ENCODE measurements around the gene GRK5.

The GRK5 gene

GRCh38 chr10:119207366-119207666 lies at the start of gene GRK5:
Gene GRK5 (plus strand): TSS chr10:119207571. CDS start chr10:119207918, 347 bp downstream.
- Mint-ChIP-seq H3K27me3 (peaks cover 17% of the 10 kb centered on the region), H3K27ac (peak within 1 kb of the TSS; percentile 89), H3K4me3 (peak within 1 kb of the TSS; percentile 85), H3K4me1 (ENCODE audit: low read depth) (peaks cover 31% of the 10 kb centered on the region), H3K9me3 (no peaks in the 10 kb centered on the region), H3K36me3 (ENCODE audit: low read depth) (peaks cover 6% of the 10 kb centered on the region)
- intact Hi-C loops (cut with micrococcal nuclease): loop anchor here (5.0 kb wide), 1 partner anchor 390 kb away; the partner anchor contains the start of gene TIAL1

- Mint-ChIP-seq H3K36me3 (ENCODE audit: low read depth) (peaks cover 91% of the 10 kb centered on the region), H3K4me1 (ENCODE audit: low read depth) (peaks cover 18% of the 10 kb centered on the region), H3K27ac (no peak overlapping the region), H3K4me3 (no peak overlapping the region), H3K9me3 (no peaks in the 10 kb centered on the region), H3K27me3 (no peaks in the 10 kb centered on the region)
- intact Hi-C loops (cut with micrococcal nuclease): no loop called here
These were observed 48.0 kb upstream of the GRK5 start for GRCh38 chr10:119159332-119159731.

GRCh38 chr10:119161680-119162451 lies 45.5 kb upstream of the GRK5 start:
- intact Hi-C loops (cut with micrococcal nuclease): no loop called here
- Mint-ChIP-seq H3K4me3 (no peak overlapping the region), H3K36me3 (ENCODE audit: low read depth) (peaks cover 75% of the 10 kb centered on the region), H3K27me3 (no peaks in the 10 kb centered on the region), H3K4me1 (ENCODE audit: low read depth) (peaks cover 36% of the 10 kb centered on the region), H3K27ac (peak overlapping the region; percentile 19), H3K9me3 (no peaks in the 10 kb centered on the region)

GRCh38 chr10:119162452-119163092 lies 44.8 kb upstream of the GRK5 start:
- H3K4me1 Mint-ChIP-seq (ENCODE audit: low read depth): peaks cover 41% of the 10 kb centered on the region
- peaks cover 75% of the 10 kb centered on the region for H3K36me3 Mint-ChIP-seq (ENCODE audit: low read depth)
- no peaks in the 10 kb centered on the region for H3K27me3 Mint-ChIP-seq
- H3K4me3 Mint-ChIP-seq: no peak overlapping the region
- no peak overlapping the region for H3K27ac Mint-ChIP-seq
- H3K9me3 Mint-ChIP-seq: no peaks in the 10 kb centered on the region
- intact Hi-C loops (cut with micrococcal nuclease): no loop called here

- peaks cover 41% of the 10 kb centered on the region for H3K4me1 Mint-ChIP-seq (ENCODE audit: low read depth)
These were observed 41.9 kb upstream of the GRK5 start, which contains the start of gene SFXN4 for GRCh38 chr10:119165171-119166117. Gene SFXN4 (minus strand): TSS chr10:119165714. CDS start chr10:119165647, 67 bp downstream.

GRCh38 chr10:119166118-119166500 lies 41.3 kb upstream of the GRK5 start:
- peaks cover 41% of the 10 kb centered on the region for H3K4me1 Mint-ChIP-seq (ENCODE audit: low read depth)
- peak overlapping the region; percentile 89 for H3K4me3 Mint-ChIP-seq
- intact Hi-C loops (cut with micrococcal nuclease): no loop called here
- peak overlapping the region; percentile 98 for H3K27ac Mint-ChIP-seq
- H3K36me3 Mint-ChIP-seq (ENCODE audit: low read depth): peaks cover 72% of the 10 kb centered on the region
- no peaks in the 10 kb centered on the region for H3K27me3 Mint-ChIP-seq
- H3K9me3 Mint-ChIP-seq: no peaks in the 10 kb centered on the region

More at GRCh38 chr10:119165171-119166117, 41.9 kb upstream of the GRK5 start, which contains the start of gene SFXN4:
- H3K36me3 Mint-ChIP-seq (ENCODE audit: low read depth): peaks cover 72% of the 10 kb centered on the region
- peak within 1 kb of the TSS; percentile 98 for H3K27ac Mint-ChIP-seq
- no peaks in the 10 kb centered on the region for H3K9me3 Mint-ChIP-seq
- intact Hi-C loops (cut with micrococcal nuclease): loop anchor here (1.0 to 2.0 kb wide), 2 partner anchors 13 to 61 kb away; partner anchors contain the start of genes DENND10 and PRDX3
- H3K27me3 Mint-ChIP-seq: no peaks in the 10 kb centered on the region
- H3K4me3 Mint-ChIP-seq: peak within 1 kb of the TSS; percentile 89

- H3K4me1 Mint-ChIP-seq (ENCODE audit: low read depth): peaks cover 41% of the 10 kb centered on the region
- peaks cover 72% of the 10 kb centered on the region for H3K36me3 Mint-ChIP-seq (ENCODE audit: low read depth)
- peak overlapping the region; percentile 89 for H3K4me3 Mint-ChIP-seq
- H3K9me3 Mint-ChIP-seq: no peaks in the 10 kb centered on the region
- no peaks in the 10 kb centered on the region for H3K27me3 Mint-ChIP-seq
- H3K27ac Mint-ChIP-seq: peak overlapping the region; percentile 98
- intact Hi-C loops (cut with micrococcal nuclease): no loop called here
These were observed 40.8 kb upstream of the GRK5 start for GRCh38 chr10:119166564-119166963.

GRCh38 chr10:119167041-119167440 lies 40.3 kb upstream of the GRK5 start:
- Mint-ChIP-seq H3K9me3 (no peaks in the 10 kb centered on the region), H3K27ac (peak overlapping the region; percentile 98), H3K27me3 (no peaks in the 10 kb centered on the region), H3K36me3 (ENCODE audit: low read depth) (peaks cover 72% of the 10 kb centered on the region), H3K4me3 (no peak overlapping the region), H3K4me1 (ENCODE audit: low read depth) (peaks cover 36% of the 10 kb centered on the region)
- intact Hi-C loops (cut with micrococcal nuclease): no loop called here

- Mint-ChIP-seq H3K27ac (no peak overlapping the region), H3K4me3 (no peak overlapping the region), H3K9me3 (no peaks in the 10 kb centered on the region), H3K27me3 (no peaks in the 10 kb centered on the region), H3K36me3 (ENCODE audit: low read depth) (peaks cover 78% of the 10 kb centered on the region), H3K4me1 (ENCODE audit: low read depth) (peaks cover 34% of the 10 kb centered on the region)
- intact Hi-C loops (cut with micrococcal nuclease): no loop called here
These were observed 33.3 kb upstream of the GRK5 start for GRCh38 chr10:119174109-119174508.

- Mint-ChIP-seq H3K27ac (peak overlapping the region; percentile 1), H3K27me3 (no peaks in the 10 kb centered on the region), H3K36me3 (ENCODE audit: low read depth) (peaks cover 57% of the 10 kb centered on the region), H3K4me3 (no peak overlapping the region), H3K9me3 (no peaks in the 10 kb centered on the region), H3K4me1 (ENCODE audit: low read depth) (peaks cover 34% of the 10 kb centered on the region)
- intact Hi-C loops (cut with micrococcal nuclease): no loop called here
These were observed 31.2 kb upstream of the GRK5 start for GRCh38 chr10:119176166-119176565.

GRCh38 chr10:119177708-119178371 lies 29.5 kb upstream of the GRK5 start:
- H3K9me3 Mint-ChIP-seq: no peaks in the 10 kb centered on the region
- no peaks in the 10 kb centered on the region for H3K27me3 Mint-ChIP-seq
- intact Hi-C loops (cut with micrococcal nuclease): loop anchor here (1.0 kb wide), 1 partner anchor 13 kb away; the partner anchor contains the start of gene SFXN4
- H3K4me1 Mint-ChIP-seq (ENCODE audit: low read depth): peaks cover 34% of the 10 kb centered on the region
- H3K36me3 Mint-ChIP-seq (ENCODE audit: low read depth): peaks cover 41% of the 10 kb centered on the region
- peak overlapping the region; percentile 94 for H3K27ac Mint-ChIP-seq
- peak overlapping the region; percentile 98 for H3K4me3 Mint-ChIP-seq

GRCh38 chr10:119178372-119179119 lies 28.8 kb upstream of the GRK5 start, which contains the start of gene PRDX3:
Gene PRDX3 (minus strand): TSS chr10:119178812. CDS start chr10:119178790, 22 bp downstream.
- Mint-ChIP-seq H3K27ac (peak within 1 kb of the TSS; percentile 94), H3K27me3 (no peaks in the 10 kb centered on the region), H3K9me3 (no peaks in the 10 kb centered on the region), H3K36me3 (ENCODE audit: low read depth) (peaks cover 34% of the 10 kb centered on the region), H3K4me1 (ENCODE audit: low read depth) (peaks cover 35% of the 10 kb centered on the region), H3K4me3 (peak within 1 kb of the TSS; percentile 98)
- intact Hi-C loops (cut with micrococcal nuclease): loop anchor here (1.0 kb wide), 1 partner anchor 13 kb away; the partner anchor contains the start of gene SFXN4
